Pancreas (tissue), 10 donors: ENCODE measurements around the gene P3H2. TPM values are rescaled to one million over a fixed set of nuclear protein-coding genes. Genes with fewer than 3 reads are reported as not detected.
A peak's percentile ranks its signal among the peaks of the same experiment; 100 is the strongest.

Source experiments
- ATAC-seq, 4 donors: fragments of 200-7000 bp; cut with Tn5 transposase; one replicate each; pipeline versions ENCODE4 v1.8.0 to v1.9.1; 2020; ENCODE audit warnings: mild to moderate bottlenecking in 4 of 4, moderate library complexity in 4 of 4
- DNase-seq, 6 donors: peaks; one replicate each; pipeline ENCODE4 v3.0.0-alpha.2; 2020
- FAIRE-seq: peaks from 2 replicates; lab custom pipeline; 2012; peaks lifted over from hg19 to GRCh38; lab: Jason Lieb, UNC
- H3K27ac ChIP-seq, 4 donors: fragments of 200-600 bp; sonication (generic); 1 replicate in 3 of 4; 2 replicates in 1 of 4; pipeline versions ENCODE4 v1.5.0 to v1.8.0; 2020
- H3K27me3 ChIP-seq, 4 donors: fragments of 200-600 bp; one replicate each; pipeline ENCODE4 v1.8.0; 2021
- H3K36me3 ChIP-seq, 3 donors: fragments of 200-600 bp; sonication (generic) in 1 of 3; one replicate each; pipeline versions ENCODE4 v1.5.0 to v1.8.0; 2020 to 2021
- H3K4me1 ChIP-seq, 3 donors: fragments of 200-600 bp; one replicate each; pipeline ENCODE4 v1.8.0; 2021
- H3K4me3 ChIP-seq, 4 donors: fragments of 200-600 bp; sonication (generic) in 2 of 4; one replicate each; pipeline versions ENCODE4 v1.5.0 to v1.8.0; 2020 to 2021
- H3K9me3 ChIP-seq, 4 donors: fragments of 200-600 bp; one replicate each; pipeline ENCODE4 v1.8.0; 2021
- CTCF ChIP-seq, 4 donors: fragments of 200-600 bp; sonication (generic) in 3 of 4; IDR thresholded peaks; one replicate each; pipeline versions ENCODE4 v1.5.0 to v1.8.0; 2021; ENCODE audit warnings: antibody characterized with exemption in 4 of 4
- WGBS, 2 donors: extraction: QIAGEN DNeasy Blood & Tissue Kit; methylation state at CpG; one replicate each; pipeline ENCODE4 v1.1.7; 2013; 5-methylcytosine and 5-hydroxymethylcytosine counted together
- intact Hi-C, 3 donors: fragments of 100-400 bp; cut with DNase I; formaldehyde crosslinking; loops; one replicate each; pipeline versions ENCODE4 v1.11.1 to v1.14.2; 2022
- polyA plus RNA-seq, 2 donors: library from polyadenylated mRNA; stranded (reverse); fragments of 200-250 nt; gene quantifications; one replicate each; pipeline ENCODE4 v1.2.3, GENCODE V29; 2013
- total RNA-seq, 6 donors: library from RNA; stranded (reverse); fragmentation: NEBNext Ultra II Directional in 4 of 6; extraction: Animal tissue kit (Norgen Biotek cat#: 25700) in 4 of 6; gene quantifications; one replicate each; pipeline versions ENCODE4 v1.2.1 to v1.2.4, GENCODE V29; 2021 to 2023
- donor health status: healthy with polysubstance abuse.
- donor health status: DM: no; HTN: no; CAD: no; lungs with moderate emphysema.
- donor health status: DM: no; HTN: no; CAD: no.
- donor health status: control.
- donor health status: control.
- donor health status: Bipolar disorder and iron deficiency.
- donor health status: DM: yes; HTN: yes; CAD: no.
- donor health status: DM: no; HTN: no; CAD: no.
- donor health status: DM: no; HTN: no; CAD: no.
- donor health status: DM: yes; HTN: yes; CAD: no.

Gene P3H2
- total and polyA plus RNA-seq, 8 donors = 1.2 to 5.7 (median 4.4) TPM

- H3K27ac ChIP-seq = no peak overlapping the region
- peaks cover 0 to 4% (median 0%) of the 10 kb centered on the region in 3 donors for H3K4me1 ChIP-seq
- WGBS, 2 donors = 32 to 36% methylated on average over 6 of the region's 6 CpGs
- H3K9me3 ChIP-seq = no peaks in the 10 kb centered on the region
- H3K4me3 ChIP-seq = no peak overlapping the region
- no peak for FAIRE-seq
- peak in 3 of 4 donors; percentile 23 to 40 (median 37) for TF ChIP-seq CTCF (IDR thresholded peaks at IDR 0.05)
- no peak for DNase-seq
- no peaks in the 10 kb centered on the region for H3K36me3 ChIP-seq
- no peaks in the 10 kb centered on the region for H3K27me3 ChIP-seq
- intact Hi-C loops = no loop called here
- peak in 3 of 4 donors; percentile 58 to 70 (median 67) for ATAC-seq
Observed at GRCh38 chr3:189947948-189948723, 172.6 kb downstream of the P3H2 start.

- Histone ChIP-seq H3K36me3 (no peaks in the 10 kb centered on the region), H3K4me1 (peaks cover 0 to 8% (median 3%) of the 10 kb centered on the region in 3 donors), H3K27ac (no peak overlapping the region), H3K4me3 (no peak overlapping the region), H3K9me3 (no peaks in the 10 kb centered on the region), H3K27me3 (no peaks in the 10 kb centered on the region)
- TF ChIP-seq CTCF (IDR thresholded peaks at IDR 0.05) = no peak
- DNase-seq = no peak
- ATAC-seq = no peak
- 70 to 77% methylated on average over 4 of the region's 4 CpGs for WGBS, 2 donors
- intact Hi-C loops = no loop called here
- no peak for FAIRE-seq
Observed at GRCh38 chr3:189947068-189947467, 173.6 kb downstream of the P3H2 start.

GRCh38 chr3:189945935-189946709 lies 174.6 kb downstream of the P3H2 start:
- ATAC-seq = no peak
- intact Hi-C loops = no loop called here
- no peak for TF ChIP-seq CTCF (IDR thresholded peaks at IDR 0.05)
- Histone ChIP-seq H3K27ac (no peak overlapping the region), H3K36me3 (no peaks in the 10 kb centered on the region), H3K9me3 (no peaks in the 10 kb centered on the region), H3K4me1 (peaks cover 2 to 12% (median 12%) of the 10 kb centered on the region in 3 donors), H3K27me3 (no peaks in the 10 kb centered on the region), H3K4me3 (no peak overlapping the region)
- no peak for FAIRE-seq
- WGBS, 2 donors = 92 to 96% methylated on average over 6 of the region's 6 CpGs
- DNase-seq = no peak

GRCh38 chr3:189944285-189945145 lies 176.2 kb downstream of the P3H2 start:
- Histone ChIP-seq H3K27me3 (no peaks in the 10 kb centered on the region), H3K4me3 (no peak overlapping the region), H3K36me3 (no peaks in the 10 kb centered on the region), H3K9me3 (no peaks in the 10 kb centered on the region), H3K27ac (no peak overlapping the region), H3K4me1 (peaks cover 9 to 17% (median 16%) of the 10 kb centered on the region in 3 donors)
- DNase-seq (no peak), FAIRE-seq (no peak), ATAC-seq (peak in 2 of 4 donors; percentile 8 to 11)
- no peak for TF ChIP-seq CTCF (IDR thresholded peaks at IDR 0.05)
- 83% methylated on average over 14 of the region's 14 CpGs for WGBS, 2 donors
- intact Hi-C loops = no loop called here
